ENCODE measurements around the gene SP2.

- no peak for TF ChIP-seq POLR2A (IDR thresholded peaks at IDR 0.05; ENCODE audit: low read length)
- no peak for TF ChIP-seq GATA1 (IDR thresholded peaks at IDR 0.05; ENCODE audit: low read depth, low read length)
Measured at GRCh38 chr17:47872019-47872650, 23.9 kb upstream of the SP2 start.
